Measurements from ENCODE around the gene NGF.
A peak's percentile ranks its signal among the peaks of the same experiment; 100 is the strongest.
"Not testable (repeated sequence)": the region's sequence is repeated elsewhere in the genome, so short reads cannot be mapped to it uniquely, and the experiment has no call there.

NGF gene

DNA sequence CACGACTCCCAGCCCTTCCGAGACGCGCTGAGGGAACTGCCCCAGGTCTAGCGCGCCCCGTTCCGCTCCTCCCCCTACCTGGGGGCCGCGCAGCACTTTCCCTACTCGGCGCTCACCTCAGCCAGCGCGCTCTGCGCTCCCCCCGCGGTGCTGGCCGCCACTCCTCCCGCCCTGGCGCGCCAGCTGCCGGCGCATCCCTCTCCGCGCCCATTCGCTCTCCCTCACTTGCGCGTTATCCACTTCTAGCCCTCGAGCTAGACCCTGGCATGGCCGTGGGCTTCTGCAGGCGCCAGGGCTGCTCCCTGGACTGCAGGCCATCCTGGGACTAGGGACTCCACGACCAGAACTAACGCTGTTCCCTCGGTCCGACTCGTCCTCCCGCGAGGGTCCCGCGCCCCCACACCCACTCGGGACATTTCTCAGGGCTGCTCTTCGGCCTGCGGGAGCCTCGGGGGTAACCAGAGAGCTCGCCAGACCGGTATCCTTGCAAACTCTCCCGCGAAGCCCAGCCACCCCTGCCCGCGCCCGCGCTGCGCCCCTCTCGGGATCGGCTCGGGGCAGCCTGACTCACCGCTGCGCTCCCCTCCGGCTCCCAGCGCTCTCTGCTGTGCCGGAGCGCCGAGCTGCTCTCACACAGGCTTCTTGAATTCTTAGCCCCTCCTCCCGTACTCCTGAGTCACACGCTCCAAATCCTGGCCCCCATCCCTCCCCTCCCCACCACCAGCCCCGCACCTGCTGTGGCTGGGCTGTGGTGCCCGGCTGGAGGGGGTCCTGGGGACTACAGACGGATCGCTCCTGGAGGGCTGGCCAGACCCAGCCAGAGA is at the start of gene NGF:
Gene NGF, minus strand, starts transcription at position 617 of the 824 bp plus-strand sequence. CDS start 51,454 bp downstream, outside the sequence.
- Histone ChIP-seq H3K4me1 (peaks cover 0 to 75% (median 37%) of the 10 kb centered on the region in 4 donors), H3K4me3 (peak within 1 kb of the TSS; percentile 69 to 72), H3K9me3 (no peaks in the 10 kb centered on the region), H3K36me3 (no peaks in the 10 kb centered on the region), H3K27ac (peak within 1 kb of the TSS; percentile 79), H3K27me3 (no peaks in the 10 kb centered on the region)
- TF ChIP-seq, protein P1, sequence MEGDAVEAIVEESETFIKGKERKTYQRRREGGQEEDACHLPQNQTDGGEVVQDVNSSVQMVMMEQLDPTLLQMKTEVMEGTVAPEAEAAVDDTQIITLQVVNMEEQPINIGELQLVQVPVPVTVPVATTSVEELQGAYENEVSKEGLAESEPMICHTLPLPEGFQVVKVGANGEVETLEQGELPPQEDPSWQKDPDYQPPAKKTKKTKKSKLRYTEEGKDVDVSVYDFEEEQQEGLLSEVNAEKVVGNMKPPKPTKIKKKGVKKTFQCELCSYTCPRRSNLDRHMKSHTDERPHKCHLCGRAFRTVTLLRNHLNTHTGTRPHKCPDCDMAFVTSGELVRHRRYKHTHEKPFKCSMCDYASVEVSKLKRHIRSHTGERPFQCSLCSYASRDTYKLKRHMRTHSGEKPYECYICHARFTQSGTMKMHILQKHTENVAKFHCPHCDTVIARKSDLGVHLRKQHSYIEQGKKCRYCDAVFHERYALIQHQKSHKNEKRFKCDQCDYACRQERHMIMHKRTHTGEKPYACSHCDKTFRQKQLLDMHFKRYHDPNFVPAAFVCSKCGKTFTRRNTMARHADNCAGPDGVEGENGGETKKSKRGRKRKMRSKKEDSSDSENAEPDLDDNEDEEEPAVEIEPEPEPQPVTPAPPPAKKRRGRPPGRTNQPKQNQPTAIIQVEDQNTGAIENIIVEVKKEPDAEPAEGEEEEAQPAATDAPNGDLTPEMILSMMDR (IDR thresholded peaks at IDR 0.05) = no peak
- peak; percentile 52 to 84 for DNase-seq
- intact Hi-C loops (cut with DNase I; ENCODE audit: low total_unique reads) = loop anchor here (5.0 to 10.0 kb wide), 3 partner anchors 156 to 417 kb away; no protein-coding TSS in a partner anchor

- H3K27me3 ChIP-seq; H3K4me3 ChIP-seq; H3K9me3 ChIP-seq; H3K36me3 ChIP-seq; intact Hi-C loops (cut with DNase I; ENCODE audit: low total_unique reads); H3K4me1 ChIP-seq; H3K27ac ChIP-seq; DNase-seq: not testable (repeated sequence)
These were observed 45.4 kb upstream of the NGF start for GRCh38 chr1:115383455-115383854.

DNA sequence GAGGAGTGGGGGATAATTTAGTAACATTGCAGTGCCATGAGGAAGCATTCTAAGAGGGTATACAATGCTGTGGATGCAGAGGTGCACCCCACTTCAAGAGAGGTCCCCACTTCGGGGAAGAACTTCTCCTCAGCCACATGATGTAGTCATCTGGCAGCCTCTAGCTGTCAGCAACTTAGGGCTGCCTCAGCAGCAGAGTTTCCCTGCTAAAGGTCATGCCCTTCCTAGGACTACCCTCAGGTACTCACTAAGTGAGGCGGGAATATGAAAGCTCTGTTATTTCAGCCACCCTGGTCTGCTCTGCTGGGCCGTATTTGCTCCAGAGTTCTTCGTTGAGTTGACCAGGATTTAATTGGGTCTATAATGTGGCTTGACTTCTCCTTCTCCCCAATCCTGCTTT is 41.9 kb upstream of the NGF start:
- no peak overlapping the region for H3K4me3 ChIP-seq
- intact Hi-C loops (cut with DNase I; ENCODE audit: low total_unique reads) = no loop called here
- no peaks in the 10 kb centered on the region for H3K36me3 ChIP-seq
- peaks cover 0 to 10% (median 0%) of the 10 kb centered on the region in 4 donors for H3K4me1 ChIP-seq
- no peak for DNase-seq
- no peaks in the 10 kb centered on the region for H3K9me3 ChIP-seq
- TF ChIP-seq, protein P1 (IDR thresholded peaks at IDR 0.05) = no peak
- H3K27me3 ChIP-seq = no peaks in the 10 kb centered on the region
- H3K27ac ChIP-seq = no peak overlapping the region

GRCh38 chr1:115377411-115377810 is 39.4 kb upstream of the NGF start:
- Histone ChIP-seq H3K9me3 (no peaks in the 10 kb centered on the region), H3K27ac (no peak overlapping the region), H3K36me3 (no peaks in the 10 kb centered on the region), H3K27me3 (no peaks in the 10 kb centered on the region), H3K4me1 (peaks cover 0 to 10% (median 0%) of the 10 kb centered on the region in 4 donors), H3K4me3 (no peak overlapping the region)
- intact Hi-C loops (cut with DNase I; ENCODE audit: low total_unique reads) = no loop called here
- TF ChIP-seq, protein P1 (IDR thresholded peaks at IDR 0.05) = no peak
- no peak for DNase-seq

DNA sequence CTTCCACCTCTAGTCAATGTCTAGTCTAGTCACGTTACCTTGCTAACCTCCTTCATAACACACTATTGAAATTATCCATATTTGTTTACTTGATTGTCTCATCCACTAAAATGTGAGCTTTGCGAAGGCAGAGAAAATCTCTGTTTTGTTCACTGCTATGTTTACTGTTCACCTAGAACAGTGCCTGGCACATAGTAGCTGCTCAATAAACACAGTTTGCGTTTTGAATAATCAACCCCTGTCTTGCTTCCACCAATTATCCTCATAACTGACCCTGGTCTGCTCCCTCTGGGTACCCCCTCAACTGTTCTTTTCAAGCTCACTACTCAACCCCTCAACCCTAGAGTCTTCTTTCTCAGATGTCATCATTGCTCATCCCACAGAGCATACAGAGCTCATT is 36.5 kb upstream of the NGF start:
- H3K9me3 ChIP-seq = no peaks in the 10 kb centered on the region
- no peak for DNase-seq
- TF ChIP-seq, protein P1 (IDR thresholded peaks at IDR 0.05) = no peak
- intact Hi-C loops (cut with DNase I; ENCODE audit: low total_unique reads) = no loop called here
- no peak overlapping the region for H3K4me3 ChIP-seq
- no peak overlapping the region for H3K27ac ChIP-seq
- H3K27me3 ChIP-seq = no peaks in the 10 kb centered on the region
- H3K36me3 ChIP-seq = no peaks in the 10 kb centered on the region
- peaks cover 0 to 10% (median 0%) of the 10 kb centered on the region in 4 donors for H3K4me1 ChIP-seq

- DNase-seq = no peak
- Histone ChIP-seq H3K27ac (no peak overlapping the region), H3K4me1 (peaks cover 0 to 10% (median 0%) of the 10 kb centered on the region in 4 donors), H3K36me3 (no peaks in the 10 kb centered on the region), H3K27me3 (no peaks in the 10 kb centered on the region), H3K4me3 (no peak overlapping the region), H3K9me3 (no peaks in the 10 kb centered on the region)
- intact Hi-C loops (cut with DNase I; ENCODE audit: low total_unique reads) = no loop called here
- TF ChIP-seq, protein P1 (IDR thresholded peaks at IDR 0.05) = no peak
These were observed 35.3 kb upstream of the NGF start for GRCh38 chr1:115373305-115373704.

Measured in tibial artery (tissue), 4 donors.